Activated CD4-positive, alpha-beta T cell treated with anti-CD3 and anti-CD28 coated beads, Interleukin-2, amount 10 ng/mL, durations not matched to agents 24 days and 14 days (primary cell): Measurements from ENCODE around the gene ADAP1. TPM values are rescaled to one million over a fixed set of nuclear protein-coding genes. Genes with fewer than 3 reads are reported as not detected.

Source experiments
- DNase-seq: peaks from one replicate; pipeline ENCODE4 v3.0.0; 2022
- H3K27ac Mint-ChIP-seq: one replicate; pipeline ENCODE4 v1.8.0; 2022; ENCODE audit warnings: mild to moderate bottlenecking, mixed read lengths
- H3K27me3 Mint-ChIP-seq: one replicate; pipeline ENCODE4 v1.8.0; 2022; ENCODE audit warnings: mixed read lengths
- H3K36me3 Mint-ChIP-seq: one replicate; pipeline ENCODE4 v1.8.0; 2022; ENCODE audit warnings: low read depth, mild to moderate bottlenecking, mixed read lengths
- H3K4me1 Mint-ChIP-seq: one replicate; pipeline ENCODE4 v1.8.0; 2021; ENCODE audit warnings: mixed read lengths
- H3K4me3 Mint-ChIP-seq: one replicate; pipeline ENCODE4 v1.8.0; 2022; ENCODE audit warnings: mild to moderate bottlenecking, moderate library complexity, mixed read lengths
- H3K9me3 Mint-ChIP-seq: one replicate; pipeline ENCODE4 v1.8.0; 2021; ENCODE audit warnings: mixed read lengths
- intact Hi-C: fragments of 100-400 bp; cut with micrococcal nuclease; formaldehyde crosslinking; loops from one replicate; pipeline ENCODE4 v1.15.1; 2023
- total RNA-seq: library from RNA; stranded (reverse); gene quantifications from 2 replicates; pipeline ENCODE4 v1.2.3, GENCODE V29; 2022

The ADAP1 gene
- total RNA-seq, 1 donor from 2014 or later: 65.9 TPM

GRCh38 chr7:890868-891267, 63.6 kb downstream of the ADAP1 start:
- peaks cover 6% of the 10 kb centered on the region for H3K4me1 Mint-ChIP-seq
- no peak overlapping the region for H3K4me3 Mint-ChIP-seq
- no peak for DNase-seq
- H3K36me3 Mint-ChIP-seq: peaks cover 41% of the 10 kb centered on the region
- intact Hi-C loops: no loop called here
- no peaks in the 10 kb centered on the region for H3K9me3 Mint-ChIP-seq
- no peaks in the 10 kb centered on the region for H3K27me3 Mint-ChIP-seq
- H3K27ac Mint-ChIP-seq: no peak overlapping the region

GRCh38 chr7:889391-889790, 65.1 kb downstream of the ADAP1 start:
- intact Hi-C loops: no loop called here
- Mint-ChIP-seq H3K4me3 (no peak overlapping the region), H3K36me3 (peaks cover 33% of the 10 kb centered on the region), H3K27me3 (no peaks in the 10 kb centered on the region), H3K9me3 (no peaks in the 10 kb centered on the region), H3K27ac (no peak overlapping the region), H3K4me1 (peaks cover 6% of the 10 kb centered on the region)
- no peak for DNase-seq

- Mint-ChIP-seq H3K9me3 (no peaks in the 10 kb centered on the region), H3K4me3 (no peak overlapping the region), H3K27me3 (no peaks in the 10 kb centered on the region), H3K4me1 (peaks cover 6% of the 10 kb centered on the region), H3K27ac (no peak overlapping the region), H3K36me3 (peaks cover 31% of the 10 kb centered on the region)
- DNase-seq: no peak
- intact Hi-C loops: no loop called here
These were observed 65.5 kb downstream of the ADAP1 start for GRCh38 chr7:889025-889390.

DNA sequence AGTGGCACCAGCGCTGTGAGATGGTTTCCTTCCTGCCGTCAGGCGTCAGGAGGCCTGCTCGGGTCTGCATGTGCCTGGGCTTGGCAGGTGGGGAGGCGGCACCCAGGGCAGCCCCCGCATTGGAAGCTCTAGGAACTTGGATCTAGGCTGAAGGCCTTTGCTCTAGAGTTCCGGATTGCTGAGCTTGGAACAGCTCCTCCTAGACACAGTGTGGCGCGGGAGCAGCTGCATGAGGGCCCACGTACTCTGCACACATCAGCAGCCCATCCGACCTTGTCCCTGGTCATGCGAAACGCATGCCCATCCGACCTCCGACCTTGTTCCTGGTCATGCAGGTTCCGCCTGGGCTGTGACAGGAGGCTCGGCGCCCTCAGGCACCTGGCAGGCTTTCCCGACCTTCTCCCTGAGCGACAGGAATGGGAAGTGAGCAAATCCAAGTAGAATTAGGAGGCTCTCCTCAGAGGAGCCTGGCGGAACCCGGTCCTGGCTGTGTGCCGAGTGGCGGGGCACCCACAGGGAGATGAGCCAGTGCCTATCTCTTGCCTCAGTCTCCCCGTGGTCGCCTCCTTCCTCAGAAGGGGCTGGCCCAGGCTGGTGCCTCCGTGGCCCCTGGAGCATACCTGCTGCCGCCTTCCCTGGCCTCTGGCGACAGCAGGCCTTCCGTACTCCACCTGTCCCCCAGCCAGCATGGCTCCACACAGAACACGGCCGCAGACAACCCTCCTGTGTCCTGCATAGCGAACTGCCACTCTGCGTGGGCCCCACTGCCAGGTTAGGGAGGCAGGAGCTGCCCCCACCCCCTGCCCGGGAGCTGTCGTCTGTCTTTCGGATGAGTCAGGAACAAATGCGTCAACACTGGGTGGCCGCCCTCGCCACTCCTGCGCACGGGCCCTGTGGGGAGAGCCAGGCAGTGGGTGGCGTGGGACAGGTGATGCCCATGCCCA, 66.1 kb downstream of the ADAP1 start:
- H3K4me3 Mint-ChIP-seq: no peak overlapping the region
- intact Hi-C loops: no loop called here
- H3K4me1 Mint-ChIP-seq: peaks cover 6% of the 10 kb centered on the region
- no peaks in the 10 kb centered on the region for H3K9me3 Mint-ChIP-seq
- H3K27me3 Mint-ChIP-seq: no peaks in the 10 kb centered on the region
- peaks cover 26% of the 10 kb centered on the region for H3K36me3 Mint-ChIP-seq
- H3K27ac Mint-ChIP-seq: no peak overlapping the region
- DNase-seq: no peak

GRCh38 chr7:887488-887820, 67.0 kb downstream of the ADAP1 start:
- Mint-ChIP-seq H3K36me3 (peaks cover 18% of the 10 kb centered on the region), H3K27ac (no peak overlapping the region), H3K9me3 (no peaks in the 10 kb centered on the region), H3K4me3 (no peak overlapping the region), H3K27me3 (no peaks in the 10 kb centered on the region), H3K4me1 (peaks cover 3% of the 10 kb centered on the region)
- no peak for DNase-seq
- intact Hi-C loops: no loop called here

DNA sequence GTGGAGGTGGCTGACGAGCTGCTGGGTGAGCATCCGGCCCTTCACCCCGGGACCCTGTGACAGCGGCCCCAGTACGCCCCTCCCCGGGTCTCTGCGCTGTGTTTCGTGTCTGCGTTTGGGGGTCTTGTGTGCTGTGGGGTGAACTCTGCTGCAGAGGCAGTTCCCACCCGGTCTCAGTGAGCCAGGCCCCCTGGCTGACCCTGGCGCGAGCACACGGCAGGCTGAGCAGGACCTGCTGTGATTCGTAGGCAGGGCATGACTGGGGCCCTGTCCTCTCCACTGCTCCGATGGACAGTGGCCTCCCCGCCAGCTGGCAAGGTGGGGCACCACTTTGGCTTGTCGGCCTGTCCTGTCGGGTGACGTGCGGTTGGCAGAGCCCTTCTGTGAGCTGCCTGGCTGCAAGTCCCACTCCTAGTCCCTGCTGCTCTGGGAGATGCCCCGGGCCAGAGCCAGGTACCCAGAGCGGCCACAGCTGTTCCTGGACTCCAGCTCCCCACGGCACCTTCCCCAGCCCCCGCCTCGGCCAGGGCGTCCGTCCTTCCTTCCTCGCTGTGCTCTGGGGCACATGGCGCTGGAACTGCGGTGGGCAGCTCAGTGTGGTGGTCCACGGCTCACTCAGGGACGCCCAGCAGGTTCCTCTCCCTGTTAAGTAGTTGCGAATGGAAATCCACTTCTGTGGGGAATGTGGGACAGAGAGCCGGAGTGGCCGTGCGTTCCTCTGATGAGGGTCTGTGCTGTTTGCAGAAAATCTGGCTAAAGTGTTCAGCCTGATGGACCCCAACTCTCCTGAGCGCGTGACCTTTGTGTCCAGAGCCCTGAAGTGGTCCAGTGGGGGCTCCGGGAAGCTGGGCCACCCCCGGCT, 67.6 kb downstream of the ADAP1 start:
- Mint-ChIP-seq H3K9me3 (no peaks in the 10 kb centered on the region), H3K4me1 (no peaks in the 10 kb centered on the region), H3K36me3 (peaks cover 17% of the 10 kb centered on the region), H3K4me3 (no peak overlapping the region), H3K27me3 (no peaks in the 10 kb centered on the region), H3K27ac (no peak overlapping the region)
- DNase-seq: no peak
- intact Hi-C loops: no loop called here

DNA sequence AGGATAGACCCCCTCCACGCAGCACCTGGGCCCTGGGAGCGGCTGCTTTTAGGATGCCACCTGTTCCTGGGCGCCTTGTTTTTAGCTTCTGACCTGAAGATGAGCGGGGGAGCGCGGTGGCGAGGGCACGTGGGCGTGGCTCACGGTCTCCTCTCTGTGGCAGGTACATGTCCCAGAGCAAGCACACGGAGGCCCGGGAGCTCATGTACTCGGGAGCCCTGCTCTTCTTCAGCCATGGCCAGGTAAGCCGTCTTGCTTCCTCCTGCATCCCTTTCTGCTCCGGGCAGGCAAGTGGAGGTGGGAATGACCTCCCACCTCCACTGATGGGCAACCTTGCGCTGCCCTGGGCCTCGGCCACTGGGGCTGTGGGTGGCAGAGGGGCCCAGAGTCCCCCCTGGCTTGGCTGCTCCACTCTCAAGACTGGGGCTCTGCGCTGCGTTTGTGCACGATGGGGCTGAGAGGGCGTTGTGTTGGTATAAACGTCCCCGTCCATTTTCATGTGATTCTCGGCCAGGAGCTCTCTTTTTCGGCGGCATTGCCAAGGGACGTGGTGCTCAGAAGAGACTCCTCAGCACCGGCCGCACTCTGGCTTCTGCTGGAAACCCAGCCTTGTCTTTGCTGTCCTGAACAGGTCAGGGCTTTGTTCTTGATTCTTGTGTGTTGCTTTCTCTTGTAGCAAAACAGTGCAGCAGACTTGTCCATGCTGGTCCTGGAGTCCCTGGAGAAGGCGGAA, 68.4 kb downstream of the ADAP1 start:
- no peak for DNase-seq
- H3K27ac Mint-ChIP-seq: no peak overlapping the region
- no peak overlapping the region for H3K4me3 Mint-ChIP-seq
- intact Hi-C loops: no loop called here
- H3K36me3 Mint-ChIP-seq: peaks cover 19% of the 10 kb centered on the region
- peaks cover 2% of the 10 kb centered on the region for H3K4me1 Mint-ChIP-seq
- H3K9me3 Mint-ChIP-seq: no peaks in the 10 kb centered on the region
- H3K27me3 Mint-ChIP-seq: no peaks in the 10 kb centered on the region

- no peaks in the 10 kb centered on the region for H3K27me3 Mint-ChIP-seq
- H3K4me1 Mint-ChIP-seq: peaks cover 2% of the 10 kb centered on the region
- H3K9me3 Mint-ChIP-seq: no peaks in the 10 kb centered on the region
- H3K27ac Mint-ChIP-seq: no peak overlapping the region
- DNase-seq: no peak
- H3K4me3 Mint-ChIP-seq: no peak overlapping the region
- H3K36me3 Mint-ChIP-seq: peaks cover 15% of the 10 kb centered on the region
- intact Hi-C loops: no loop called here
These were observed 69.1 kb downstream of the ADAP1 start for GRCh38 chr7:885261-885892.

DNA sequence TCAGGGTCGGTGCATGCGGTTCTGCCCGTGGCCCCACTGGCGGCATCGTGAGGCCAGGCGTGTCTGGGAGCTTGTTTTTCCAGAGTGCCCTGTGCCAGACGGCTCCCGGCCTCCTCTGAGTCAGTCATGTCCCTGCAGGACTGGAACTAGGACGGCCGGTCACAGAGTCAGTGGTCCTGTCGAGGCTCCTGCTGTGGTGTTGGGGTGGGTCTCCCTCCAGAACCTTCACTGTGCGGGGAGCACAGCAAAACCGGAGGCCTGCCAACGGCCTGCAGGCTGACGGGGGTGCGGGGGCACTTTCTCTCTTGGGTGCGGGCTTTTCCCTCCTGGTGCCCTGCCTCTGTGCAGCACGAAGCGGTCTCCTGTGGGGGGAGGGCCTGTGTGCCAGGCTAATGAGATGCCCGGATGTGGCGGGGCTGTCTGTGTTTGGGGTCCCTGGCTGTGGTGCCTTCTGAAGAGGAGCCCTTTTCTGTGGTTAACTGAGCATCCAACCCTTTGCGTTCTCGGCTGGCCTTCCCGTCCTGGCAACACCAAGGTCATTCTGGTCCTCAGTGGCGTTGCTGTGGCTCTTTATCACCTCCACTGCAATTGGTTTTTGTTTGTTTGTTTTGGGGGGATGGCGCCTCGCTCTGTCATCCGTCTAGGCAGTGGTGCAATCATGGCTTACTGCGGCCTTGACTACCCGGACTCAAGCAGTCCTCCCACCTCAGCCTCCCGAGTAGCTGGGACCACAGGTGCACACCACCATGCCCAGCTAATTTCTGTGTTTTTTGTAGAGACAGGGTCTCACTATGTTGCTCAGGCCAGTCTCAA, 70.1 kb downstream of the ADAP1 start:
- Mint-ChIP-seq H3K27ac (no peak overlapping the region), H3K27me3 (no peaks in the 10 kb centered on the region), H3K4me3 (no peak overlapping the region), H3K9me3 (no peaks in the 10 kb centered on the region), H3K36me3 (peaks cover 15% of the 10 kb centered on the region), H3K4me1 (peaks cover 2% of the 10 kb centered on the region)
- intact Hi-C loops: no loop called here
- DNase-seq: no peak

- no peaks in the 10 kb centered on the region for H3K27me3 Mint-ChIP-seq
- DNase-seq: no peak
- no peak overlapping the region for H3K4me3 Mint-ChIP-seq
- H3K9me3 Mint-ChIP-seq: no peaks in the 10 kb centered on the region
- peaks cover 12% of the 10 kb centered on the region for H3K36me3 Mint-ChIP-seq
- intact Hi-C loops: no loop called here
- no peak overlapping the region for H3K27ac Mint-ChIP-seq
- H3K4me1 Mint-ChIP-seq: peaks cover 5% of the 10 kb centered on the region
These were observed 71.1 kb downstream of the ADAP1 start for GRCh38 chr7:883055-884021.

- Mint-ChIP-seq H3K36me3 (peaks cover 13% of the 10 kb centered on the region), H3K4me1 (peaks cover 8% of the 10 kb centered on the region), H3K4me3 (no peak overlapping the region), H3K27ac (no peak overlapping the region), H3K27me3 (no peaks in the 10 kb centered on the region), H3K9me3 (no peaks in the 10 kb centered on the region)
- intact Hi-C loops: no loop called here
- no peak for DNase-seq
These were observed 72.0 kb downstream of the ADAP1 start for GRCh38 chr7:882336-883035.
